ENCODE data around the gene C1orf87.
"Not testable (repeated sequence)": the region's sequence is repeated elsewhere in the genome, so short reads cannot be mapped to it uniquely, and the experiment has no call there.

Gene C1orf87

GRCh38 chr1:59971464-59971911 lies 102.1 kb downstream of the C1orf87 start:
- H3K27ac ChIP-seq, result no peak overlapping the region
- no peak for TF ChIP-seq ZFX (IDR thresholded peaks at IDR 0.05)
- TF ChIP-seq CTCF (conservative IDR thresholded peaks at IDR 0.05), result peak; percentile 97

- H3K27ac ChIP-seq, result not testable (repeated sequence)
Measured at GRCh38 chr1:59969542-59970175, 103.9 kb downstream of the C1orf87 start.

GRCh38 chr1:59968746-59969145 lies 104.8 kb downstream of the C1orf87 start:
- not testable (repeated sequence) for H3K27ac ChIP-seq

GRCh38 chr1:59967780-59968179 lies 105.8 kb downstream of the C1orf87 start:
- H3K27ac ChIP-seq, result no peak overlapping the region
- TF ChIP-seq ZFX (IDR thresholded peaks at IDR 0.05) (no peak), CTCF (conservative IDR thresholded peaks at IDR 0.05) (no peak)

- H3K27ac ChIP-seq, result peak overlapping the region; percentile 14; the same call in 1 of the 2 replicates
- TF ChIP-seq CTCF (conservative IDR thresholded peaks at IDR 0.05) (no peak), ZFX (IDR thresholded peaks at IDR 0.05) (no peak)
Measured at GRCh38 chr1:59967141-59967697, 106.4 kb downstream of the C1orf87 start.

GRCh38 chr1:59952065-59952464 lies 121.5 kb downstream of the C1orf87 start:
- no peak for TF ChIP-seq ZFX (IDR thresholded peaks at IDR 0.05)
- TF ChIP-seq CTCF (conservative IDR thresholded peaks at IDR 0.05), result no peak
- H3K27ac ChIP-seq, result no peak overlapping the region

GRCh38 chr1:59949648-59950047 lies 123.9 kb downstream of the C1orf87 start:
- TF ChIP-seq CTCF (conservative IDR thresholded peaks at IDR 0.05) (no peak), ZFX (IDR thresholded peaks at IDR 0.05) (no peak)
- no peak overlapping the region for H3K27ac ChIP-seq

- TF ChIP-seq ZFX (IDR thresholded peaks at IDR 0.05) (no peak), CTCF (conservative IDR thresholded peaks at IDR 0.05) (no peak)
- no peak overlapping the region for H3K27ac ChIP-seq
Measured at GRCh38 chr1:59948990-59949389, 124.6 kb downstream of the C1orf87 start.
